Ishikawa (cell line): ENCODE results near the gene RSAD2.

Source experiments
- CEBPB ChIP-seq: IDR thresholded peaks from 2 replicates; pipeline ENCODE4 v1.6.1; 2012
- CREB1 ChIP-seq: IDR thresholded peaks from 2 replicates; pipeline ENCODE4 v1.6.1; 2012; ENCODE audit warnings: low read depth
- EGR1 ChIP-seq: IDR thresholded peaks from 2 replicates; pipeline ENCODE4 v1.6.1; 2012
- EP300 ChIP-seq: IDR thresholded peaks from 2 replicates; pipeline ENCODE4 v1.6.1; 2012; ENCODE audit warnings: borderline replicate concordance
- FOXM1 ChIP-seq: IDR thresholded peaks from 2 replicates; pipeline ENCODE4 v1.6.1; 2012; ENCODE audit warnings: low read depth, borderline replicate concordance
- MAX ChIP-seq: IDR thresholded peaks from 2 replicates; pipeline ENCODE4 v1.6.1; 2012
- NFIC ChIP-seq: IDR thresholded peaks from 2 replicates; pipeline ENCODE4 v1.6.1; 2012
- RAD21 ChIP-seq: IDR thresholded peaks from 2 replicates; pipeline ENCODE4 v1.6.1; 2012; ENCODE audit warnings: low read depth
- TAF1 ChIP-seq: IDR thresholded peaks from 2 replicates; pipeline ENCODE4 v1.6.1; 2012; ENCODE audit warnings: low read depth, mild to moderate bottlenecking
- TCF12 ChIP-seq: IDR thresholded peaks from 2 replicates; pipeline ENCODE4 v1.6.1; 2012; ENCODE audit warnings: low read depth
- TEAD4 ChIP-seq: IDR thresholded peaks from 2 replicates; pipeline ENCODE4 v1.6.1; 2012
- YY1 ChIP-seq: IDR thresholded peaks from 2 replicates; pipeline ENCODE4 v1.6.1; 2012; ENCODE audit warnings: low read depth
- ZBTB7A ChIP-seq: IDR thresholded peaks from 2 replicates; pipeline ENCODE4 v1.6.1; 2012; ENCODE audit warnings: low read depth
- TF ChIP-seq, protein P1 (sequence below): IDR thresholded peaks from 2 replicates; pipeline ENCODE4 v1.6.1; 2012; ENCODE audit warnings: low read depth, mild to moderate bottlenecking
- TF ChIP-seq, protein P2 (sequence below): IDR thresholded peaks from 2 replicates; pipeline ENCODE4 v1.6.1; 2012

RSAD2 gene

GRCh38 chr2:6888724-6889123 lies 11.1 kb downstream of the RSAD2 start:
- TF ChIP-seq, protein P1, sequence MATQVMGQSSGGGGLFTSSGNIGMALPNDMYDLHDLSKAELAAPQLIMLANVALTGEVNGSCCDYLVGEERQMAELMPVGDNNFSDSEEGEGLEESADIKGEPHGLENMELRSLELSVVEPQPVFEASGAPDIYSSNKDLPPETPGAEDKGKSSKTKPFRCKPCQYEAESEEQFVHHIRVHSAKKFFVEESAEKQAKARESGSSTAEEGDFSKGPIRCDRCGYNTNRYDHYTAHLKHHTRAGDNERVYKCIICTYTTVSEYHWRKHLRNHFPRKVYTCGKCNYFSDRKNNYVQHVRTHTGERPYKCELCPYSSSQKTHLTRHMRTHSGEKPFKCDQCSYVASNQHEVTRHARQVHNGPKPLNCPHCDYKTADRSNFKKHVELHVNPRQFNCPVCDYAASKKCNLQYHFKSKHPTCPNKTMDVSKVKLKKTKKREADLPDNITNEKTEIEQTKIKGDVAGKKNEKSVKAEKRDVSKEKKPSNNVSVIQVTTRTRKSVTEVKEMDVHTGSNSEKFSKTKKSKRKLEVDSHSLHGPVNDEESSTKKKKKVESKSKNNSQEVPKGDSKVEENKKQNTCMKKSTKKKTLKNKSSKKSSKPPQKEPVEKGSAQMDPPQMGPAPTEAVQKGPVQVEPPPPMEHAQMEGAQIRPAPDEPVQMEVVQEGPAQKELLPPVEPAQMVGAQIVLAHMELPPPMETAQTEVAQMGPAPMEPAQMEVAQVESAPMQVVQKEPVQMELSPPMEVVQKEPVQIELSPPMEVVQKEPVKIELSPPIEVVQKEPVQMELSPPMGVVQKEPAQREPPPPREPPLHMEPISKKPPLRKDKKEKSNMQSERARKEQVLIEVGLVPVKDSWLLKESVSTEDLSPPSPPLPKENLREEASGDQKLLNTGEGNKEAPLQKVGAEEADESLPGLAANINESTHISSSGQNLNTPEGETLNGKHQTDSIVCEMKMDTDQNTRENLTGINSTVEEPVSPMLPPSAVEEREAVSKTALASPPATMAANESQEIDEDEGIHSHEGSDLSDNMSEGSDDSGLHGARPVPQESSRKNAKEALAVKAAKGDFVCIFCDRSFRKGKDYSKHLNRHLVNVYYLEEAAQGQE: no peak
- TF ChIP-seq CEBPB (no peak), ZBTB7A (no peak), TAF1 (no peak), EP300 (no peak), YY1 (no peak), TEAD4 (no peak), MAX (no peak), TCF12 (no peak), RAD21 (no peak), NFIC (no peak), FOXM1 (no peak), EGR1 (no peak), CREB1 (no peak)
- TF ChIP-seq, protein P2, sequence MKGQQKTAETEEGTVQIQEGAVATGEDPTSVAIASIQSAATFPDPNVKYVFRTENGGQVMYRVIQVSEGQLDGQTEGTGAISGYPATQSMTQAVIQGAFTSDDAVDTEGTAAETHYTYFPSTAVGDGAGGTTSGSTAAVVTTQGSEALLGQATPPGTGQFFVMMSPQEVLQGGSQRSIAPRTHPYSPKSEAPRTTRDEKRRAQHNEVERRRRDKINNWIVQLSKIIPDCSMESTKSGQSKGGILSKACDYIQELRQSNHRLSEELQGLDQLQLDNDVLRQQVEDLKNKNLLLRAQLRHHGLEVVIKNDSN: no peak

- no peak for TF ChIP-seq ZBTB7A
- TF ChIP-seq NFIC: no peak
- TF ChIP-seq TEAD4: no peak
These were observed 16.4 kb downstream of the RSAD2 start for GRCh38 chr2:6893876-6894482.

GRCh38 chr2:6896930-6897759 lies 19.6 kb downstream of the RSAD2 start:
- TF ChIP-seq EGR1: no peak
- peak; percentile 79 for TF ChIP-seq RAD21

GRCh38 chr2:6905668-6906067 lies 28.1 kb downstream of the RSAD2 start:
- TF ChIP-seq ZBTB7A (no peak), YY1 (no peak), FOXM1 (no peak), EP300 (no peak)
- TF ChIP-seq, protein P1: no peak

GRCh38 chr2:6906165-6906741 lies 28.7 kb downstream of the RSAD2 start:
- TF ChIP-seq TAF1: no peak
- TF ChIP-seq NFIC: no peak
- no peak for TF ChIP-seq TCF12
- TF ChIP-seq EP300: no peak
- TF ChIP-seq, protein P1: no peak
- TF ChIP-seq RAD21: no peak
- TF ChIP-seq, protein P2: no peak
- no peak for TF ChIP-seq TEAD4
- TF ChIP-seq YY1: no peak
- no peak for TF ChIP-seq CEBPB
- no peak for TF ChIP-seq EGR1
- TF ChIP-seq ZBTB7A: no peak
